Memory B cell (primary cell): ENCODE measurements around the gene USP26.
"Not testable (repeated sequence)": the region's sequence is repeated elsewhere in the genome, so short reads cannot be mapped to it uniquely, and the experiment has no call there.

Experiments used
- ATAC-seq: fragments of 150-1000 bp; cut with Tn5 transposase; 2 replicates; pipeline ENCODE4 v1.10.0; 2021; ENCODE audit warnings: low read depth, mild to moderate bottlenecking, moderate library complexity
- DNase-seq, 2 donors: peaks; one replicate each; pipeline ENCODE4 v3.0.0; 2022; ENCODE audit warnings: low spot score in 2 of 2
- H3K27ac Mint-ChIP-seq: one replicate; pipeline ENCODE4 v1.8.0; 2022; ENCODE audit warnings: mild to moderate bottlenecking, moderate library complexity, mixed read lengths
- H3K27me3 Mint-ChIP-seq: one replicate; pipeline ENCODE4 v1.8.0; 2022; ENCODE audit warnings: mixed read lengths
- H3K36me3 Mint-ChIP-seq: one replicate; pipeline ENCODE4 v1.8.0; 2022; ENCODE audit warnings: mild to moderate bottlenecking, mixed read lengths
- H3K4me1 Mint-ChIP-seq: one replicate; pipeline ENCODE4 v1.8.0; 2022; ENCODE audit warnings: mixed read lengths
- H3K4me3 Mint-ChIP-seq: one replicate; pipeline ENCODE4 v1.8.0; 2022; ENCODE audit warnings: mild to moderate bottlenecking, moderate library complexity, mixed read lengths
- H3K9me3 Mint-ChIP-seq: one replicate; pipeline ENCODE4 v1.8.0; 2022; ENCODE audit warnings: mixed read lengths

The USP26 gene

GRCh38 chrX:132986556-132986955 lies 110.4 kb downstream of the USP26 start:
- Mint-ChIP-seq H3K4me3 (no peak overlapping the region), H3K9me3 (no peaks in the 10 kb centered on the region), H3K27me3 (peaks cover 2% of the 10 kb centered on the region), H3K36me3 (no peaks in the 10 kb centered on the region), H3K27ac (no peak overlapping the region), H3K4me1 (no peaks in the 10 kb centered on the region)
- no peak for DNase-seq
- ATAC-seq = no peak

DNA sequence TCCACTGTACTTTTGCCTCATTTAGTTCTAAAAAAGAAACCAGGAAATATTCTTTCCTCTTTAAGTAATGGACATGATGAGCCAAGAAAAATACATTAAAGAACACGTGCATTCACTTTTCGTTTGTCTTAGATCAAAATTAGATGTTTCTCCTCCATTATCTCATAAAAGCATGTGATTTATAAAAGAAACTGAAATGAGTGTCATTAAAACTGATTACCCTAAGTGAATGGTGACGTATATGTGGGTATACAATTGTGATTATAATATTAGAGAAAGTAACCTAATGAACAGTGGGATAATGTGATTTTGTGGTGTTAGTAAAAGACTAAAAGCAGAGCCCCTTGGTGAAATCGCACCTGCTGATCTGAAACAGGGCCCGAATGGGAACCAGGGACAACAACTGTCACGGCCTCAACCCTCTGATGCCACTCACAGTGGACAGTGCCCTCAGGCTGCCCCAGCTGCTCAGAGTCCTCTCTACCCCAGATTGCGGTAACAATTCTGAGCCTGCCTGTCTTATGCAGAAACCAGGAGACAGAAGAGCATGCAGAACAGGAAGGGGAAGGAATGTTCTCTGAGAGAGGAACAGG lies 112.8 kb downstream of the USP26 start:
- H3K27me3 Mint-ChIP-seq = peaks cover 2% of the 10 kb centered on the region
- no peaks in the 10 kb centered on the region for H3K9me3 Mint-ChIP-seq
- no peaks in the 10 kb centered on the region for H3K4me1 Mint-ChIP-seq
- H3K36me3 Mint-ChIP-seq = no peaks in the 10 kb centered on the region
- H3K27ac Mint-ChIP-seq = no peak overlapping the region
- DNase-seq (no peak), ATAC-seq (no peak)
- H3K4me3 Mint-ChIP-seq = no peak overlapping the region

GRCh38 chrX:132983496-132983895 lies 113.4 kb downstream of the USP26 start:
- no peaks in the 10 kb centered on the region for H3K36me3 Mint-ChIP-seq
- H3K4me1 Mint-ChIP-seq = no peaks in the 10 kb centered on the region
- H3K9me3 Mint-ChIP-seq = no peaks in the 10 kb centered on the region
- ATAC-seq = no peak
- no peak for DNase-seq
- H3K27me3 Mint-ChIP-seq = peaks cover 2% of the 10 kb centered on the region
- H3K27ac Mint-ChIP-seq = no peak overlapping the region
- no peak overlapping the region for H3K4me3 Mint-ChIP-seq

DNA sequence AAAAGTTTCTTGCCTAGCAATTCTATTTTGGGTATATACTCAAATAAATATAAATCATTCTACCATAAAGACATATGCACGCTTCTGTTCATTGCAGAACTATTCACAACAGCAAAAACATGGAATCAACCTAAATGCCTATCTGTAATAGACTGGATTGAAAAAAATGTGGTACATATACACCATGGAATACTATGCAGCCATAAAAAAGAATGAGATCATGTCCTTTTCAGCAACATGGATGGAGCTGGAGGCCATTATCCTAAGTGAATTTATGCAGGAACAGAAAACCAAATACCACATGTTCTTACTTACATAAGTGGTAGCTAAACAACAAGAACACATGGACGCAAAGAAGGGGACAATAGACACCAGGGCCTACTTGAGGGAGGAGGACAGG lies 116.9 kb downstream of the USP26 start:
- H3K36me3 Mint-ChIP-seq, H3K27me3 Mint-ChIP-seq, ATAC-seq, DNase-seq, H3K9me3 Mint-ChIP-seq, H3K4me3 Mint-ChIP-seq, H3K4me1 Mint-ChIP-seq, H3K27ac Mint-ChIP-seq: not testable (repeated sequence)
